K562 (cell line): ENCODE data around the gene PACRG. TPM values are rescaled to one million over a fixed set of nuclear protein-coding genes. Genes with fewer than 3 reads are reported as not detected.

Source experiments
- BMI1 ChIP-seq: fragments of 150-350 bp; IDR thresholded peaks from 2 replicates; pipeline ENCODE4 v1.6.1; 2014; ENCODE audit warnings: low read length
- CGGBP1 ChIP-seq: fragments of 250-450 bp; sonication (Bioruptor Pico); IDR thresholded peaks from 2 replicates; pipeline ENCODE4 v1.9.0; 2021; ENCODE audit warnings: mild to moderate bottlenecking
- ETS2 ChIP-seq: IDR thresholded peaks from 2 replicates; pipeline ENCODE4 v1.6.1; 2016; ENCODE audit warnings: borderline replicate concordance, missing genetic modification characterization, mild to moderate bottlenecking, moderate library complexity, missing compliant biosample characterization; ENCODE audit not compliant: poor library complexity, severe bottlenecking
- HDAC2 ChIP-seq: fragments of 450-650 bp; IDR thresholded peaks from 2 replicates; pipeline ENCODE4 v1.6.1; 2016; ENCODE audit warnings: mild to moderate bottlenecking
- HDAC6 ChIP-seq: IDR thresholded peaks from 2 replicates; pipeline ENCODE4 v1.6.1; 2012; ENCODE audit warnings: low read depth, mild to moderate bottlenecking, control low read depth, inconsistent platforms, low read length, moderate library complexity
- MEIS2 ChIP-seq: fragments of 450-650 bp; IDR thresholded peaks from 2 replicates; pipeline ENCODE4 v1.6.1; 2014; ENCODE audit warnings: mild to moderate bottlenecking; ENCODE audit not compliant: partially characterized antibody
- POLR2AphosphoS5 ChIP-seq: IDR thresholded peaks from 2 replicates; pipeline ENCODE4 v1.6.1; 2011; ENCODE audit warnings: mild to moderate bottlenecking, low read depth, low read length, moderate library complexity; ENCODE audit not compliant: control insufficient read depth, insufficient read depth
- PURB ChIP-seq: sonication (generic); formaldehyde crosslinking; IDR thresholded peaks from 2 replicates; pipeline ENCODE4 v1.9.0; 2021; ENCODE audit warnings: low read depth, mild to moderate bottlenecking, missing genetic modification reagents
- RBM14 ChIP-seq: fragments of 200-400 bp; formaldehyde crosslinking; IDR thresholded peaks from 2 replicates; pipeline ENCODE4 v1.6.1; 2018; ENCODE audit warnings: low read depth, mild to moderate bottlenecking, low read length, moderate library complexity, borderline replicate concordance; ENCODE audit not compliant: insufficient read depth
- SLC30A9 ChIP-seq: fragments of 250-450 bp; sonication (Bioruptor Pico); IDR thresholded peaks from 2 replicates; pipeline ENCODE4 v1.8.0; 2022; ENCODE audit warnings: mild to moderate bottlenecking, moderate library complexity
- SREBF2 ChIP-seq: sonication (generic); formaldehyde crosslinking; IDR thresholded peaks from 2 replicates; pipeline ENCODE4 v1.4.0; 2020; ENCODE audit warnings: mild to moderate bottlenecking, missing genetic modification reagents
- TEAD2 ChIP-seq: fragments of 450-650 bp; IDR thresholded peaks from 2 replicates; pipeline ENCODE4 v1.6.1; 2016; ENCODE audit warnings: missing genetic modification characterization, control low read depth, missing compliant biosample characterization
- TEAD4 ChIP-seq, 2 experiments: sonication (generic) in 1 of 2; formaldehyde crosslinking in 1 of 2; IDR thresholded peaks; 2 replicates each; pipeline versions ENCODE4 v1.6.1 to v1.8.0; 2012 to 2022; ENCODE audit warnings: borderline replicate concordance in 1 of 2, inconsistent platforms in 1 of 2, low read length in 1 of 2, mild to moderate bottlenecking in 1 of 2, missing genetic modification reagents in 1 of 2
- TOE1 ChIP-seq, 2 experiments: fragments of 450-650 bp in 1 of 2; sonication (generic) in 1 of 2; formaldehyde crosslinking in 1 of 2; IDR thresholded peaks; 2 replicates each; pipeline versions ENCODE4 v1.7.1 to v1.8.0; 2016 to 2022; ENCODE audit warnings: borderline replicate concordance in 2 of 2, mild to moderate bottlenecking in 2 of 2, antibody characterized with exemption in 1 of 2, inconsistent platforms in 1 of 2, low read depth in 1 of 2, missing genetic modification reagents in 1 of 2, moderate library complexity in 1 of 2
- ZBTB7A ChIP-seq: IDR thresholded peaks from 2 replicates; pipeline ENCODE4 v1.6.1; 2011; ENCODE audit warnings: low read depth, mild to moderate bottlenecking, low read length, moderate library complexity, borderline replicate concordance; ENCODE audit not compliant: control insufficient read depth
- ZC3H8 ChIP-seq: fragments of 450-650 bp; IDR thresholded peaks from 2 replicates; pipeline ENCODE4 v1.6.1; 2017
- ZNF644 ChIP-seq: fragments of 200-800 bp; sonication (Bioruptor generic); IDR thresholded peaks from 2 replicates; pipeline ENCODE4 v1.6.1; 2016; ENCODE audit warnings: low read depth, missing genetic modification characterization, missing compliant biosample characterization
- polyA plus RNA-seq, 8 experiments: library from polyadenylated mRNA; depleted of rRNA in 4 of 8; stranded (reverse) in 5 of 8; unstranded in 3 of 8; fragments of >200 nt; fragmentation: Nextera tagmentation in 2 of 8; fragmentation: Illumina TruSeq in 1 of 8; extraction: Ambion mirVana in 2 of 8; extraction: Trizol in 1 of 8; gene quantifications; 2 replicates each; pipeline versions ENCODE4 v1.2.1 to v1.2.3, GENCODE V29; 2011 to 2014; ENCODE audit warnings: inconsistent platforms in 1 of 8, missing spikeins in 1 of 8
- total RNA-seq, 7 experiments: library from RNA; depleted of rRNA in 6 of 7; stranded (reverse); fragments of >200 nt in 6 of 7; fragmentation: Illumina TruSeq in 2 of 7; extraction: Trizol in 2 of 7; gene quantifications; 2 replicates each; pipeline versions ENCODE4 v1.2.1 to v1.2.3, GENCODE V29; 2011 to 2021; ENCODE audit warnings: low replicate concordance in 1 of 7
- TF ChIP-seq, protein P1 (sequence below): fragments of 450-650 bp; formaldehyde crosslinking; IDR thresholded peaks from 2 replicates; pipeline ENCODE4 v1.4.0; 2020; ENCODE audit warnings: mild to moderate bottlenecking, moderate library complexity
- TF ChIP-seq, protein P2 (sequence below): fragments of 250-450 bp; sonication (Bioruptor Pico); IDR thresholded peaks from 2 replicates; pipeline ENCODE4 v1.9.0; 2021; ENCODE audit warnings: mild to moderate bottlenecking, inconsistent platforms
- TF ChIP-seq, protein P3 (sequence below): fragments of 250-450 bp; sonication (Bioruptor Pico); IDR thresholded peaks from 2 replicates; pipeline ENCODE4 v1.8.0; 2022; ENCODE audit warnings: moderate library complexity, mild to moderate bottlenecking, inconsistent platforms

PACRG gene
- total and polyA plus RNA-seq, 9 of the 15 experiments (the other 6 are each of a cell fraction or from before 2014, with no cell fraction given) = 0.04 TPM; not detected in 8

- TF ChIP-seq SREBF2 (no peak), ZNF644 (tag) (peak; percentile 94), SLC30A9 (CRISPR knock-in tag) (no peak), ZC3H8 (no peak), HDAC6 (no peak), MEIS2 (no peak), ZBTB7A (no peak), POLR2AphosphoS5 (no peak), TEAD2 (tag) (0 out of 2 replicates have a peak, but pooled peaks have one; percentile 28), HDAC2 (peak; percentile 83), ETS2 (no peak), RBM14 (no peak), CGGBP1 (CRISPR knock-in tag) (no peak), PURB (CRISPR knock-in tag) (no peak), TOE1 (IDR thresholded peaks at IDR 0.05; ENCODE audit: borderline replicate concordance) (peak; percentile 56; the same call in 1 of the 2 replicates), TOE1 (CRISPR knock-in tag; IDR thresholded peaks at IDR 0.05; ENCODE audit: borderline replicate concordance, low read depth) (no peak), BMI1 (0 out of 2 replicates have a peak, but pooled peaks have one; percentile 57), TEAD4 (IDR thresholded peaks at IDR 0.05; ENCODE audit: low read length) (peak; percentile 50), TEAD4 (CRISPR knock-in tag; IDR thresholded peaks at IDR 0.05; ENCODE audit: borderline replicate concordance) (no peak)
- TF ChIP-seq, protein P1, sequence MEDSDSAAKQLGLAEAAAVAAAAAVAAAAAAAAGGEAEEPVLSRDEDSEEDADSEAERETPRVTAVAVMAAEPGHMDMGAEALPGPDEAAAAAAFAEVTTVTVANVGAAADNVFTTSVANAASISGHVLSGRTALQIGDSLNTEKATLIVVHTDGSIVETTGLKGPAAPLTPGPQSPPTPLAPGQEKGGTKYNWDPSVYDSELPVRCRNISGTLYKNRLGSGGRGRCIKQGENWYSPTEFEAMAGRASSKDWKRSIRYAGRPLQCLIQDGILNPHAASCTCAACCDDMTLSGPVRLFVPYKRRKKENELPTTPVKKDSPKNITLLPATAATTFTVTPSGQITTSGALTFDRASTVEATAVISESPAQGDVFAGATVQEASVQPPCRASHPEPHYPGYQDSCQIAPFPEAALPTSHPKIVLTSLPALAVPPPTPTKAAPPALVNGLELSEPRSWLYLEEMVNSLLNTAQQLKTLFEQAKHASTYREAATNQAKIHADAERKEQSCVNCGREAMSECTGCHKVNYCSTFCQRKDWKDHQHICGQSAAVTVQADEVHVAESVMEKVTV (CRISPR knock-in tag) = peak; percentile 94
- TF ChIP-seq, protein P2, sequence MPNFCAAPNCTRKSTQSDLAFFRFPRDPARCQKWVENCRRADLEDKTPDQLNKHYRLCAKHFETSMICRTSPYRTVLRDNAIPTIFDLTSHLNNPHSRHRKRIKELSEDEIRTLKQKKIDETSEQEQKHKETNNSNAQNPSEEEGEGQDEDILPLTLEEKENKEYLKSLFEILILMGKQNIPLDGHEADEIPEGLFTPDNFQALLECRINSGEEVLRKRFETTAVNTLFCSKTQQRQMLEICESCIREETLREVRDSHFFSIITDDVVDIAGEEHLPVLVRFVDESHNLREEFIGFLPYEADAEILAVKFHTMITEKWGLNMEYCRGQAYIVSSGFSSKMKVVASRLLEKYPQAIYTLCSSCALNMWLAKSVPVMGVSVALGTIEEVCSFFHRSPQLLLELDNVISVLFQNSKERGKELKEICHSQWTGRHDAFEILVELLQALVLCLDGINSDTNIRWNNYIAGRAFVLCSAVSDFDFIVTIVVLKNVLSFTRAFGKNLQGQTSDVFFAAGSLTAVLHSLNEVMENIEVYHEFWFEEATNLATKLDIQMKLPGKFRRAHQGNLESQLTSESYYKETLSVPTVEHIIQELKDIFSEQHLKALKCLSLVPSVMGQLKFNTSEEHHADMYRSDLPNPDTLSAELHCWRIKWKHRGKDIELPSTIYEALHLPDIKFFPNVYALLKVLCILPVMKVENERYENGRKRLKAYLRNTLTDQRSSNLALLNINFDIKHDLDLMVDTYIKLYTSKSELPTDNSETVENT = no peak
- TF ChIP-seq, protein P3, sequence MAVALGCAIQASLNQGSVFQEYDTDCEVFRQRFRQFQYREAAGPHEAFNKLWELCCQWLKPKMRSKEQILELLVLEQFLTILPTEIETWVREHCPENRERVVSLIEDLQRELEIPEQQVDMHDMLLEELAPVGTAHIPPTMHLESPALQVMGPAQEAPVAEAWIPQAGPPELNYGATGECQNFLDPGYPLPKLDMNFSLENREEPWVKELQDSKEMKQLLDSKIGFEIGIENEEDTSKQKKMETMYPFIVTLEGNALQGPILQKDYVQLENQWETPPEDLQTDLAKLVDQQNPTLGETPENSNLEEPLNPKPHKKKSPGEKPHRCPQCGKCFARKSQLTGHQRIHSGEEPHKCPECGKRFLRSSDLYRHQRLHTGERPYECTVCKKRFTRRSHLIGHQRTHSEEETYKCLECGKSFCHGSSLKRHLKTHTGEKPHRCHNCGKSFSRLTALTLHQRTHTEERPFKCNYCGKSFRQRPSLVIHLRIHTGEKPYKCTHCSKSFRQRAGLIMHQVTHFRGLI (CRISPR knock-in tag) = peak; percentile 80
These were observed 453.2 kb downstream of the PACRG start (continued) for GRCh38 chr6:163180874-163181541.
